Prostate gland (tissue), 2 donors: Measurements from ENCODE around the gene PRDX5.

ENCODE experiments used
- POLR2A ChIP-seq: fragments of 450-650 bp; IDR thresholded peaks from one replicate; pipeline ENCODE4 v1.6.1; 2016; ENCODE audit warnings: antibody characterized with exemption, mild to moderate bottlenecking
- TF ChIP-seq, protein P1 (sequence below), 4 experiments: fragments of 200-600 bp in 2 of 4; fragments of 450-650 bp in 2 of 4; sonication (generic) in 2 of 4; IDR thresholded peaks; 1 replicate in 3 of 4; 2 replicates in 1 of 4; pipeline ENCODE4 v1.5.1; 2016 to 2019; ENCODE audit warnings: antibody characterized with exemption in 4 of 4, mild to moderate bottlenecking in 2 of 4, moderate library complexity in 2 of 4

DNA sequence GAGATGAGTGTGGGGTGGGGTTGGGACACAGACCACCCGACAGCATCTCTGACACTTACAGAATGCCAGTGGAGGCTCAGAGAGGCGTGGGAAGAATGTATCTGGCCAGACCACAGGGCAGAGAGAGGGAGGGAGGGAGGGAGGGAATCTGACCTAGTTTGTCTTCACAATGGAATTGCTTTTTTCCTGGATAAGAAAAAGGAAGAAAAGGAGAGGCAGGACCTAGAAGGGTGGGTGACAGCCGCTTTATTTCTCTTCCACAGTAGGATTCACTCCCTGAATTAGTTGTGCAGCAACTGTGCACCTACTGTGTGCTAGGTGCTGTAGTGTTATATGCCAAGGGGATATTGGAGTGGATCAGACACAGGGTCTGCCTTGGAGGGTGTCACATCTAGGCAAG is 23.1 kb upstream of the PRDX5 start:
- TF ChIP-seq, protein P1, sequence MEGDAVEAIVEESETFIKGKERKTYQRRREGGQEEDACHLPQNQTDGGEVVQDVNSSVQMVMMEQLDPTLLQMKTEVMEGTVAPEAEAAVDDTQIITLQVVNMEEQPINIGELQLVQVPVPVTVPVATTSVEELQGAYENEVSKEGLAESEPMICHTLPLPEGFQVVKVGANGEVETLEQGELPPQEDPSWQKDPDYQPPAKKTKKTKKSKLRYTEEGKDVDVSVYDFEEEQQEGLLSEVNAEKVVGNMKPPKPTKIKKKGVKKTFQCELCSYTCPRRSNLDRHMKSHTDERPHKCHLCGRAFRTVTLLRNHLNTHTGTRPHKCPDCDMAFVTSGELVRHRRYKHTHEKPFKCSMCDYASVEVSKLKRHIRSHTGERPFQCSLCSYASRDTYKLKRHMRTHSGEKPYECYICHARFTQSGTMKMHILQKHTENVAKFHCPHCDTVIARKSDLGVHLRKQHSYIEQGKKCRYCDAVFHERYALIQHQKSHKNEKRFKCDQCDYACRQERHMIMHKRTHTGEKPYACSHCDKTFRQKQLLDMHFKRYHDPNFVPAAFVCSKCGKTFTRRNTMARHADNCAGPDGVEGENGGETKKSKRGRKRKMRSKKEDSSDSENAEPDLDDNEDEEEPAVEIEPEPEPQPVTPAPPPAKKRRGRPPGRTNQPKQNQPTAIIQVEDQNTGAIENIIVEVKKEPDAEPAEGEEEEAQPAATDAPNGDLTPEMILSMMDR (IDR thresholded peaks at IDR 0.05) = no peak
- TF ChIP-seq POLR2A = no peak
